ENCODE measurements around the gene CDYL2.

DNA sequence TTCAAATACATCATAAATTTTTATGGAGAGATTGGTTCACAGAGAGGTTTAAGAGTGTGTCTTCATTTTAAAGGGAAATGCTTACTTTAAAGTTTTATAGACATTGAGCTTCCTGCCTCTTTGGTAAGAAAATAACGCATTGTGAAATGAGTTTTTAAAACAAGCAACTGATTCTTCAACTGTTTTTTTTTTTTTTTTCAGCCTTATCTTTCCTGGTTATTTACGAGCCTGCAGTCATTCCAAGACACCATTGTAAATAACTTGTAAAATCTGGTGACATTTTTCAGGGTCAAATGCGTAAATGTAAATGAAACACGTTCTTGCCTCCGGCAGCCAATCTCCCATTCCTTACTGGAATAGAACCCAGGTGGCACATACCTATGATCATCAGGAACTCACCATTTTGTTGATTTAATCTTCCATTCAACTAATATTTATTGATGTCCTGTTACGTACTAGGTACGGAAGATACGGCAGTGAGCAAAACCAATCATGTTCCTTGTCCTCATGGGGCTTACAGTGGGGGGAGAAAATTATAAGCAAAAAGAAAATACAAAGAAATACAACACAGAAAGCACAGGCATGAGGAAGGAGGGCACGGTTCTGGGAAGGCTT lies 33.2 kb upstream of the CDYL2 start:
- TF ChIP-seq, protein P1, sequence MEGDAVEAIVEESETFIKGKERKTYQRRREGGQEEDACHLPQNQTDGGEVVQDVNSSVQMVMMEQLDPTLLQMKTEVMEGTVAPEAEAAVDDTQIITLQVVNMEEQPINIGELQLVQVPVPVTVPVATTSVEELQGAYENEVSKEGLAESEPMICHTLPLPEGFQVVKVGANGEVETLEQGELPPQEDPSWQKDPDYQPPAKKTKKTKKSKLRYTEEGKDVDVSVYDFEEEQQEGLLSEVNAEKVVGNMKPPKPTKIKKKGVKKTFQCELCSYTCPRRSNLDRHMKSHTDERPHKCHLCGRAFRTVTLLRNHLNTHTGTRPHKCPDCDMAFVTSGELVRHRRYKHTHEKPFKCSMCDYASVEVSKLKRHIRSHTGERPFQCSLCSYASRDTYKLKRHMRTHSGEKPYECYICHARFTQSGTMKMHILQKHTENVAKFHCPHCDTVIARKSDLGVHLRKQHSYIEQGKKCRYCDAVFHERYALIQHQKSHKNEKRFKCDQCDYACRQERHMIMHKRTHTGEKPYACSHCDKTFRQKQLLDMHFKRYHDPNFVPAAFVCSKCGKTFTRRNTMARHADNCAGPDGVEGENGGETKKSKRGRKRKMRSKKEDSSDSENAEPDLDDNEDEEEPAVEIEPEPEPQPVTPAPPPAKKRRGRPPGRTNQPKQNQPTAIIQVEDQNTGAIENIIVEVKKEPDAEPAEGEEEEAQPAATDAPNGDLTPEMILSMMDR (IDR thresholded peaks at IDR 0.05; ENCODE audit: extremely low read depth in 1 of 2, insufficient read depth in 1 of 2, low read depth in 1 of 2, low read length in 2 of 2) = no peak
- no peak for TF ChIP-seq EZH2 (IDR thresholded peaks at IDR 0.05; ENCODE audit: borderline replicate concordance, low read depth, low read length, severe bottlenecking)
- TF ChIP-seq POLR2A (IDR thresholded peaks at IDR 0.05; ENCODE audit: low read depth, low read length) = no peak
- no peak for TF ChIP-seq POLR2AphosphoS5 (IDR thresholded peaks at IDR 0.05; ENCODE audit: insufficient read depth, low read depth, low read length)
- no peak for TF ChIP-seq MYC (IDR thresholded peaks at IDR 0.05; ENCODE audit: low read depth, low read length)
- TF ChIP-seq JUN (IDR thresholded peaks at IDR 0.05; ENCODE audit: borderline replicate concordance, insufficient read depth, insufficient read length, low read depth) = no peak
- TF ChIP-seq, protein P2, sequence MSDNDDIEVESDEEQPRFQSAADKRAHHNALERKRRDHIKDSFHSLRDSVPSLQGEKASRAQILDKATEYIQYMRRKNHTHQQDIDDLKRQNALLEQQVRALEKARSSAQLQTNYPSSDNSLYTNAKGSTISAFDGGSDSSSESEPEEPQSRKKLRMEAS (IDR thresholded peaks at IDR 0.05; ENCODE audit: insufficient read depth, insufficient read length) = no peak
- no peak for TF ChIP-seq GATA2 (IDR thresholded peaks at IDR 0.05; ENCODE audit: insufficient read depth, insufficient read length, low read depth, low read length)
